SK-N-DZ (cell line): ENCODE measurements around the gene NHERF2.
"Not testable (repeated sequence)": the region's sequence is repeated elsewhere in the genome, so short reads cannot be mapped to it uniquely, and the experiment has no call there.

ENCODE experiments used
- DNase-seq: peaks from one replicate; pipeline ENCODE4 v3.0.0-alpha.2; 2015; ENCODE audit warnings: low spot score

NHERF2 gene

DNA sequence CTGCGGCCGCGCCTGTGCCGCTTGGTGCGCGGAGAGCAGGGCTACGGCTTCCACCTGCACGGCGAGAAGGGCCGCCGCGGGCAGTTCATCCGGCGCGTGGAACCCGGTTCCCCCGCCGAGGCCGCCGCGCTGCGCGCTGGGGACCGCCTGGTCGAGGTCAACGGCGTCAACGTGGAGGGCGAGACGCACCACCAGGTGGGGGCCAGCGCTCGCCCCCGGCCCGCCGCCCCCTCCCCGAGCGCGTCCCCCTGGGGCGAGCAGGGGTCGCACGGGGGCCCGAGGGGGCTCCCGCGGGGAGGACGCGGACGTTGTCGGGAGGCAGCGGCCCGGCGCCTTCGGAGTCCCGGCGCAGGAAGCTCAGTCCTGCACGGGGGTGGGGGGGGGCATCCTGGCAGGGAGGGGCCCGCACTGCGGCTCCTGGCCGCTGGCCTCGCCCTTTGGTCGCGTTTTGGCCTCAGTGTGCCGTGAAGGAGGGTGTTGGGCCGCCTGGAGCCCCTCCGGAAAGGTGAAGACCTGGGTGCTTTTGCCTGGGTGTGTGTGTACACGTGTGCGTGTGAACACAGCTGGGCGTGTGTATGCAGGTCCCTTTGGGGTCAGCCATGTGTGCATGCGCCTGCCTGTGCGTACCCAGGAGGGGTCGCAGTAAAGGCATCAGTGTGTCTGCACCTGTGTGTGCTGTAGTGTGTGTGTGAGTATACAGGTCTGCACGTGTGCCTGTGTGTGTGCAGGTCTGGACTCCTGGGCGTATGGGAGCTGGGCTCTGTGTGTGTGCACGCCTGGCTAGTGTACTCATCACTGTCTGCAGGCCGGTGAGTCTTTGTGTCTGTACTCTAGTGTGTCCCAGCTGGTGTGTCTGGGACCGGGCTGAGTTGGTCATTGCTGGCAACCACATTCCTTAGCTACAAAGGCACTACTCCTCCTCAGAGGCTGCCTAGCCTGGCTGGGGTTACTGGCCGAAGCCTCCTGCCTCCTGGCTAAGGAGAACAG is 615 bp downstream of the NHERF2 start:
- DNase-seq: peak; percentile 55

DNA sequence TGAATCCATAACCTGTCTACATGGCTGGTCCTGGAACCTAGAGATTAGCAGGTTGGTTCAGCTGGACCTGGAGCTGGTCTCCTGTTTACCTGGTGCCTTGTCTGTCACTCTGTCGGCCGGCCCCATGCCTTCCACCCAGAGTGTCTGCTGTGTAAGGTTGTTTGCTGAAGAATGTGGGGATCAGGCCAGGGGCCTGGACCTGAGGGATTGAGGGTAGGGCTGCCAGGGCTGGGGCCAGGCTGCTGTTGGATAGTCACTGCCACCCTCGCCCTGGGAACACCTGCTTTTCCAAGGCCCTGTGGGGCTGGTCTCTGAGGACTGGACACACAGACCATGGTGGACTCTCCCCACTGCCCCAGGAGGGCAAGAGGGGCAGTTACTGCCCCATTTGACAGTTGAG is 1.4 kb downstream of the NHERF2 start:
- no peak for DNase-seq

DNA sequence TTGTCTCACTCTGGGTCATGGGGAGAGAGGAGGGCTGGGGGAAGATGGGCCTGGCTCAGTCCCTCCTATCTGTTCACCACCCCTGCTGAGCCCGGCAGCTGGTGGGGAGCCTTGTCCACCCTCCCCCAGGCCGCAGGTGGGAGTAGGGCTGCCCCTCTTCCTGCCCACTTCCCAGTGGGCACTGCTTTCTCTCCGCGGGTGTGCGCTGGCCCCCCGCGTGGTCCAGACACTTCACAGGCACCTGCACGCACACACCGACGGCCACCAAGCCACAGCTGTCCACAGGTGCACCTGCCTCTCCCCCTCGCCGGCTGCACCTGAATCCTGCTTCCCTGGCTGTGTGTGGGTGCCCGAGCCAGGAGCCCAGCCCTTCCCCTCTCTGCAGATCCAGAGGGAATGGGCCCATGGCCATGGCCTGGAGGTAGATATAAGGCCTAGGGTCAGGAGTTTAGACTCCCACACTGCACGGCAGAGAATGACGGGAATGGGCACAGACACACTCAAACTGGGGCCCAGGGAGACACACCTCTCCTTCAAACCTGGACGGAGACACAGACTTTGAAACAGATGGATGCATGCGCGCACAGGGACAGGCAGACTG is 2.0 kb downstream of the NHERF2 start:
- DNase-seq: no peak

DNA sequence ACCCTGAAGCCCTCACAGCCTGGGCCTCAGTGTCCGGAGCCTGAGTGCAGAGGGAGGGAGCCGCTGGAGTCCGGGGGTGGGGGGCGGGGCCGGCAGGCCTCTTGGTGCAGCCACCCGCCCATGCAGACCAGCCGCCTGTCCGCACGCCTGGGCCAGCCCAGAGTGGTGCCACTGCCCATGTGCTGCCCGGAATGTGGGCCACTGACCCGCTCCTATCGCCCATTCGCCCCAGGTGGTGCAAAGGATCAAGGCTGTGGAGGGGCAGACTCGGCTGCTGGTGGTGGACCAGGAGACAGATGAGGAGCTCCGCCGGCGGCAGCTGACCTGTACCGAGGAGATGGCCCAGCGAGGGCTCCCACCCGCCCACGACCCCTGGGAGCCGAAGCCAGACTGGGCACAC is 2.6 kb downstream of the NHERF2 start:
- no peak for DNase-seq

DNA sequence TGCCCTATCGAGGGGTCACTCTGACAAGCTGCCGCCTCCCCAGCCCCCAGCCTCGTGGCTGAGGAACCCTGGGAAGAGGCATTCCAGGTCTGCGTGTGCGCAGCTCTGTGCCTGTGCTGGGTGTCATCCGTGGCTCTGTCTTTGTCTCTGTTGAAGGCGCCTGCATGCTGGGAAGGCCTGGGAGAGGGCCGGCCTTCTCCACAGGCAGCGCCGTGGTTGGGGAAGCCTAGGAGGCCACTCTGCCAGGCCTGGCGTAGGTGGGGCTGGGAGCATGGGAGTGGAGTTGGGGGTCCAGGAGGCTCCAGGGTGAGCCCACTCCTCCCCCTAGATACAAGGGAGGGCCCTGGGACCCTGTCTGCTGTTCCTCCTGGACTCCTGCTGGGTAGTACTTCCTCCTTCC is 3.3 kb downstream of the NHERF2 start:
- DNase-seq: no peak

DNA sequence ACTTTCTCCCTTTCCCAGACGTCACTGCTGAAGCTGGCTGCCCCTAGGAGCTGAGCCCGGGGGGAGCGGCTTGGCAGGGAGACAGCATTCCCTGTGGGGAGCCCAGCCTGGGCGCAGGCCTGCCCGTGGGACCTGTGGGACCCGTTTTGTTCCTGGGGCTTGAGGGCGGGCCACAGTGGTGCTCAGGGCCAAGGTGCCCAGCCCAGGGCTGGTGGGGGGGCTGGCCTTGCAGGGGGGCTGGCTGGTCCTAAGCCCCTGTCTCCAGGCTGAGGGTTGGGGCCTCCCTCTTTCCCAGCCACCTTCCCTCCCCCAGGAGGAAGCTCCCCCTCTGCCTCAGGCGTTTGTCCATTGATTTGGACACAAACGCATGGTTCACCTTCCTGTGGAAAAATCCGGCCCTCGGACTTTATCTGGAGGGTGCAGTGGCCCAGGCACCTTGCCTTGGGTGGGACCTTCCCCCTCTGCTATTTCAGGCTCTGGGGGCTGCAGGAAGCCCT is 4.4 kb downstream of the NHERF2 start:
- DNase-seq: no peak

DNA sequence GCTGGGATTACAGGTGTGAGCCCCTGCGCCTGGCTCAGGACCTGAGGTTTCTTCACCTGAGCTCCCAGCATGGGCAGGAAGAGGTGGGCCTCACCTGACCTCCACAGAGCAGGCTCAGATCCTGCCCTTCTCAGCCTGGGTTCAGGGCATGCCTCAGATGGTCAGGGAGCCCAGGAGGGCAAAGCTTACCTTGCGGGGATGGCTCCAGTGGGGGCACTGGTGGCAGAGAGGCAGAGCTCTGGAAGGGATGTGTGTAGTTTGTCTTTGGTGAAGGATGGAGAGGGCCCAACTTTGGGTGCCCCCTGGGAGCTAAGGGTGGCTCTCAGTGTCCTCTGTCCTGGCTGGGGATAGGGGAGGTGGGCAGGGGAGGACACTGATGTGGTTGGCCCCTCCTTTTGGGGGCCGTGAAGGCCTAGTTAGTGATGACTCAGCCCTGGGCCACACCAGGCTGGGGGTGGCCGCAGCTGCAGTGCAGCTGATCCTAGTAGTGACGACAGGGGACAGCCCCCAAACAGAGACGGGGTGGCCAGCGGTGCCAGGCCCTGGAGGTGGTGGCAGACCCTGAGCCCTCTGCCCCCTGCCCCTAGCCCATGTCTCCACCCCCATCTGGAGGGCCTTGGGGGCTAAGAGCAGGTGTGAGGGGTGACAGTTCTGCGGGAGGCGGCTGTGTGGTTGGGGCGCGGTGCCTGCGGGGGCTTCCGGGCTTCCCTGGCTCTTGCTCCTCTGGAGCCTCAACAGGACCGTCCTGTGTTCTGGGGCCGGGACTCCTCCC is 5.8 kb downstream of the NHERF2 start:
- no peak for DNase-seq

DNA sequence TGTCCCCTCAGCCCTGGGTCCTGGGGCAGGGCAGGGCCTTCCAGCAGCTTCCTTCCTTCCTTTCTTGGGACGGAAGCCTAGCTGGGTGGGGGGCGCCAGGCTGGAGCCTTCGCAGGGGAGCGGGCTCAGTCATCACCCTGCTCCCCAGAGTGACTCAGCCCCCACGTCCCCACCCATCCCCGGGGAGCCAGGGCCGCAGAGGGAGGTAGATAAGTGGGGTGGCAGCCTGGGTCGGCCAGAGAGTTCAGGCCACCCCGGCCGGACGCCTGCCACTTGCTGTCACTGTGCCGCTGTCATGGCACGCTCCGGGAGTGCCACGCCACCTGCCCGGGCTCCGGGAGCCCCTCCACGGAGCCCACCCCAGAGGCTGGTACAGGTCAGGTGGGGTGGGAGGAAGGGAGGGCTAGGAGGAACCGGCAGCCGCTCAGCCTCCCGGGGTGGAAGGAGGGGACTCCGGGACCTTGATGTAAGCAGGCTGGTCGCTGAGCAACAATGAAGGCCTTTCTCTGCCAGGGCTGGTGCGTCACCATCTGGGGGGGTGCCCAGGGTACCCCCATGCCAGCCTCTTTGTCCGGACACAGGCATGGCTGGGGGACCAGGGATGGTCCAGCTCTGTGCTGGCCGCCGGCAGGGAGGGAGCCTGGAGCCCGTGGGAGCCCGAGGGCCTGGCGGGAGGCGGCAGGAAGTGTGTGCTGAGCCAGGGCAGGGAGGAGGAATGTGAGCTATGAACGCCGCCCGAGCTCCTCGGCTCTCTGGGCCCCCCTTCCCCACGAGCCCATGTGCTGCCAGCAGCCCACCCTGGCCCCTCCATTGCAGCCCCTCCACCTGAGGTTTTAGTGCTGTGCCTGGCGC is 6.6 kb downstream of the NHERF2 start:
- no peak for DNase-seq

DNA sequence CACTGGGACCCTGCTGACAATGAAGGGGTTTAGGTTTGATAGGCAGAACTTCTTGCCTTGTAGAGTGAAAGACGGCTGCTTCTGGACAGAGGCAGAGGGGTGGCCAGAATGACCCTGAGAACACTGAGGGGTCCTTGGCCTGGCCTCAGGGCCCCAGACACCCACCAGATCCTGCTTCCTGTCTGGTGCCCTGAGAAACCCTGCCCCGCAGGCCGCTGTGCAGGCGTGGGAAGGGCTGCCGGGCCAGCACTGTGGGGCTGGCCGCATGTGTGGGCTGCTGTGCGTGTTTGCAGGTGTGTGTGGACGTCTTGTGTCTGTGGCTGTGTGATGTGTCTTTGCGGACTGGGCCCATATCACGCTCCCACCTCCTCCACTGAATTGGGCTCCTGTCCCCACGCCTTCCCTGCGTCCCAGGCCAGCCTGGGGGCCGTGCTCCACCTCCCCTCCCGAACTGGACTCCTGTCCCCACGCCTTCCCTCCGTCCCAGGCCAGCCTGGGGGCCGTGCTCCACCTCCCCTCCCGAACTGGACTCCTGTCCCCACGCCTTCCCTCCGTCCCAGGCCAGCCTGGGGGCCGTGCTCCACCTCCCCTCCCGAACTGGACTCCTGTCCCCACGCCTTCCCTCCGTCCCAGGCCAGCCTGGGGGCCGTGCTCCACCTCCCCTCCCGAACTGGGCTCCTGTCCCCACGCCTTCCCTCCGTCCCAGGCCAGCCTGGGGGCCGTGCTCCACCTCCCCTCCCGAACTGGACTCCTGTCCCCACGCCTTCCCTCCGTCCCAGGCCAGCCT is 7.4 kb downstream of the NHERF2 start:
- not testable (repeated sequence) for DNase-seq

DNA sequence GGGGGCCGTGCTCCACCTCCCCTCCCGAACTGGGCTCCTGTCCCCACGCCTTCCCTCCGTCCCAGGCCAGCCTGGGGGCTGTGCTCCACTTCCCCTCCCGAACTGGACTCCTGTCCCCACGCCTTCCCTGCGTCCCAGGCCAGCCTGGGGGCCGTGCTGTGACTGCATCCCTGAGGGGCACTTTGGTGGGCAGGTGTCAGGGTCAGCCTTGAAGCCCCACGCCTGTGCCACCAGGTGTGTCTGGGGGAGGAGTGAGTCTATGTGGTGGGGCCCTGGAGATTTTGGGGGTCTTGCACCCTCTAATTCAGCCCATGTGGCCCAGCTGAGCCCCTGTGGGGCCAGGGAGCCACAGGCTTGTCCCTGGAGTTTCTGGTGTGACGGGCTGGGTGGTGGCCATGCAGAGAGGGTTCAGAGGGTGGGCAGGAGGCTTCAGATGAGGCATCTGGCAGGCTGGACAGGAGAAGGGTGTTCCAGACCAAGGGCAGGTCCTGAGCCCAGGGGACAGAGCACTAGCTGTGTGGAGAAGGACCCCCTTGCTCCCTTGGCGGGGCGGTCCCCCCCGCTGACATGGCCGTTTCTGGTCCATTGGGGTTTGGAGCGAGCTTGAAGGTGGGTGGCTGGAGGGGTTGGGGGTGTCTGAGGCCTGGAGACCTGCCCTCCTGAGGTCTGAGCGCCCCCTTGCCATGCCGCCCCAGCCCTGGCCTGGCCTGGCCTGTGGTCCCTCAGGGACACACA is 8.2 kb downstream of the NHERF2 start:
- DNase-seq: no peak

DNA sequence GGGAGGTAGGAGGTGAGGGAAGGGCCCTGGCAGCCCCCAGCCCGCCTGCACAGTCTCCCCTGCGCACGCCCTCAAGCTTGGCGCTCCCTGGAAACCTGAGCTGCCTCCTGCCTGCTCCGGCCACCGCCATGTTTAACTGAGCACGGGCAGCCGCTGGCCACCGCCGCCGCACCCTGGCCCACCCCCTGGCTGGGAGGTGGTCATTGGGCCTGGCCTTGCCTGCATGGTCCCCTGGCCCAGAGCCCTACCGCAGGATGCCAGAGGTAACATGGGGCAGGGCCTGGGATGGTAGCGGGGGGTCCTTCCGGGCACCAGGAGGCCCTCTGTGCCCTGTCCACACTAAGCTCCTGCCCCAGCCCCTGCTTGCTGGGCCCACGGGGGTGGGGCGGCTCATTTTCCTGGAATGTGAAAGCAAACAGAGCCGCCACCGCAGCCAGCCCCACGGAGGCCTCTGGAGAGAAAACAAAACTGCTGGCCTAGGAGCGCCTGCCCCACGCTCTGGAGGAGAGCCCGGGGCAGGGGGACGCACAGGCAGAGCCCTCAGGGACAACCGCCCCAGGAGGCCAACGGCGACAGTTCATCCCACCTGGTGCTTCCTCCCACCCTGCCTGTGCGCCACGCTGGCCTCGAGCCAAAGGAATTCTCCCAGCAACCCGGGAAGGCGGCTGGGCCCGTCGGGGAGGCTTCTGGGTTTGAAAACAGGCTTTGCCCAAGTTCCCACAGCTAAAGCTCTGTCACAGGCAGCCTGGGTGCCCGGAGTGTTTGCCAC is 8.9 kb downstream of the NHERF2 start:
- no peak for DNase-seq

DNA sequence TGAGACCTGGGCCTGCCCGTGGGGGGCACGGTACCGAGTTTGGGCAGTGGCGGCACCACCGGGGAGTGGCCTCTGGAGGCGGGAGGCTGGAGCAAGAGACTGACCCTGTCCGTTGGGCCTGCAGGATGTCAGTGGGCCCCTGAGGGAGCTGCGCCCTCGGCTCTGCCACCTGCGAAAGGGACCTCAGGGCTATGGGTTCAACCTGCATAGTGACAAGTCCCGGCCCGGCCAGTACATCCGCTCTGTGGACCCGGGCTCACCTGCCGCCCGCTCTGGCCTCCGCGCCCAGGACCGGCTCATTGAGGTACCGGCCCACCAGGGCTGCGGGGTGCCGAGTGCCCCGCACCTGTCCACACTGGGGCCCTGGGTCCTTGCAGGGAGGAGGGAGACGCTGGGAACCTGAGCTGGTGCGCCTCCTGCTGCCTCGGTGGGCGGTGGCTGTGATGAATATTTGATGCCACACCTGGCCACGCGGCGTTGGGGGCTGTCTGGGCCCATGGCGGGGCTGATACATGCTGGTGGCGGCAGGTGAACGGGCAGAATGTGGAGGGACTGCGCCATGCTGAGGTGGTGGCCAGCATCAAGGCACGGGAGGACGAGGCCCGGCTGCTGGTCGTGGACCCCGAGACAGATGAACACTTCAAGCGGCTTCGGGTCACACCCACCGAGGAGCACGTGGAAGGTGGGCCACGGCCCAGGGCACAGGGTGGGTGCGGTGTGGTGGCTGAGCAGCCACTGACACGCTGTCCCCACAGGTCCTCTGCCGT is 9.7 kb downstream of the NHERF2 start:
- DNase-seq: no peak

DNA sequence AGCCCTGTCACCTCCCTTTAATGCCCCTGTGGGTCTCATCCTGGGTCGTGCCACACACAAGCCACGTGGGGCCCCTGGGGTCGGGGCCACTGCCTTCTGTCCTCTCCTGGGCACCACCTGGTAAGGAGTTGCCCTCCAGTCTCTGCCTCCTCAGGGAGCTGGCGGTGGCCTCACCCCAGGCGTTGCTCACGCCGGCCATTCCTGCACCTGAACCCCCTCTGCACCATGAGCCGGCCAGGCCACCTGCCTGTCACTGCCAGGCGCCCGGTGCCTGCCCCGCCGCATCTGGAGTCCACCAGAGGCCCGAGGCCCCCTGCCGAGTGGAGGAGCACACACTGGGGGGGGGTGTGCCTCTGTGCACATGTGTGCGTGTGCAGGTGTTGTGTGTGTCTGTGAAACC is 10.4 kb downstream of the NHERF2 start:
- no peak for DNase-seq

DNA sequence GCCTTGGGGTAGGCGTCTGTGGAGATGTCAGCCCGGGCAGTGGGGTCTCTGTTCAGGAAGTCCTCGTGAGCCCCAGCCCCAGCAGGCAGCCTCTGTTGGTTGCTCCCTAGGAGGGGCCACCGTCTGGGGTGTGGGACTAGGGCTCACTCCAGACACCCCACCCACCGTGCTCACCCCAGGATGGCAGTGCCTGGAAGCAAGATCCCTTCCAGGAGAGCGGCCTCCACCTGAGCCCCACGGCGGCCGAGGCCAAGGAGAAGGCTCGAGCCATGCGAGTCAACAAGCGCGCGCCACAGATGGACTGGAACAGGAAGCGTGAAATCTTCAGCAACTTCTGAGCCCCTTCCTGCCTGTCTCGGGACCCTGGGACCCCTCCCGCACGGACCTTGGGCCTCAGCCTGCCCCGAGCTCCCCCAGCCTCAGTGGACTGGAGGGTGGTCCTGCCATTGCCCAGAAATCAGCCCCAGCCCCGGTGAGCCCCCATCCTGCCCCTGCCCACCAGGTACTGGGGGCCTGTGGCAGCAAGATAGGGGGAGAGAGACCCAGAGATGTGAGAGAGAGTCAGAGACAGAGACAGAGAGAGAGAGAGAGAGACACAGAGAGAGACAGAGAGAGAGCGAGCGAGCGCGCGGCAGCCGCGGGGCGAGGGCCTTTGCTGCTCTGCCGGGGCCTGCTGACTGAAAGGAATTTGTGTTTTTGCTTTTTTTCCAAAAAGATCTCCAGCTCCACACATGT is 11.1 kb downstream of the NHERF2 start:
- DNase-seq: no peak

DNA sequence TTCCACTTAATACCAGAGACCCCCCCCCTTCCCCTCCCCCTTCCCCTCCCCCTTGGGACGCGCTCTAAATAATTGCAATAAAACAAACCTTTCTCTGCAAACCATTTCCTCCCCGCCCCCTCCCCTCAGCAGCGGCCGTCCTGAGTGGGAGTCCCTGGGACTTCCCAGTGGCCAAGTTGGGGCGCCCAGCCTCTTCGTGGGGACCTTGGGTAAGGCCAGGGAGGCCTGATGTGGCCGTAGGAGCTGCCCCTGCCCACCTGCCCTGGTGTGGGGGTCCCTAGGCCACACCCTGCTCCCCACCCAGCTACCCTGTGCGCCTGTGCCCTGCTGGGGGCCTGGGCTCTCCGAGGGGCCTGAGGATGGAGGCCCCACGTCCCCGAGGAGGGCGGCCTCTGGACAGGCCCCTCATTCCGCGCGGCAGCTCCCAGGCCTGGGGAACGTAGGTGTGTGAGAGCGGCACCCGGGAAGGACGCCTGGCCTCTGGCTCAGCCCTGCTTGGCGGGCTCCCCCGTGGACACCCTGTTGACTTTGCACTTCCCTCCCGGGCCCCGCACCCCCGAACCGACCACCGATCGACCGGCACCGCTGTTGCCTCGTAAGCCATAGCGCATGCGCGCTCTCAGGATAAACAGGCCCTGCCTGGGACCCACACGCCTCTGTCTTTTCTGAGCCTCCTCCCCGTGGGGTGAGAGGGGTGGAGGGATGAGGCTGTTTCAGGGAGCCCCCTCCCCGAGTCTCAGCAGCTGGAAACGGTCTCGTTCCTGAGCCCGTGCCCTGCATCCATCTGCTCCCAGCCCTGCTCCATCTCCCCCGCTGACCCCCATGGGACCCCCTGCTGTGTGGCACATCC is 11.9 kb downstream of the NHERF2 start:
- DNase-seq: no peak

DNA sequence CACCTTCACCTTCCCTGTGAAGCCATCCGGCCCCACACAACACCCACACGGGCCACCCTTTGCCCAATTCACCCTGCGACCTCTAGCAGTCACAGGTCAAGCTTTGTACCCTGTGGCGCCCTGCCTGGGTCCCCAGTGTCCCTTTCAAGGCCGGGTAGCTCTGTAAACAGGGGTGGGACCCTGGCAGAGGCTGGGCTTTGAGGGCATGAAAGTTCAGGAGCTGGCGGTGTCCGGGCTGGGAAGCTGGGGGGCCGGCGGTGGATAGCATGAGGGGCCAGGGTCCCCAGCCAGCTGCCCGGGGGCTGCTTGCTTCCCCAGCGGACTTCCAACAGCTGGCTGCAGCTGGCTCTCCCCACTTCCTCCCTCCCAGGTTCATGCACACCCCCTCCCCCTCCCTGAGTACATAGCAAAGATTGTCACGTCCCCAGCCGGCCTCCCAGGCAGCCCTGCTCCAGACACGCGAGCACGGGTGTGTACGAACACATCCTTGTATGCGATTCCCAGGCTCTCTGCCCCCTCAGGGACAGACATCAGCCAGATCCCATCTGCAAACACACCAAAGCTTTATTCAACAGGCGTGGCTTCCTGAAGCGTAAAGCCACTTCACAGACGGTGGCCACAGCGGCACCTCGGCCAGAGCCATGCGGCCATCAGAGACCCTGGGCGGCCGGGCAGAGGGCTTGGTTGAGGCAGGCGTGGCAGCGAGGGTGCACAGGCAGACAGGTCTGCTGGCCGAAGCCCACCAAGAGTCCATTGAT is 12.8 kb downstream of the NHERF2 start:
- DNase-seq: no peak
